LHCN-M2 (cell line): ENCODE measurements around the gene TMPO. TPM values are rescaled to one million over a fixed set of nuclear protein-coding genes. Genes with fewer than 3 reads are reported as not detected.
A peak's percentile ranks its signal among the peaks of the same experiment; 100 is the strongest.
"Not testable (repeated sequence)": the region's sequence is repeated elsewhere in the genome, so short reads cannot be mapped to it uniquely, and the experiment has no call there.

Source experiments
- DNase-seq: peaks from one replicate; pipeline ENCODE4 v3.0.0-alpha.2; 2012; ENCODE audit warnings: low read depth
- polyA plus RNA-seq: library from polyadenylated mRNA; unstranded; fragments of >200 nt; gene quantifications from one replicate; pipeline ENCODE4 v1.2.1, GENCODE V29; 2012; ENCODE audit warnings: missing spikeins
- total RNA-seq: library from RNA; depleted of rRNA; stranded (reverse); fragments of >200 nt; gene quantifications from 2 replicates; pipeline ENCODE4 v1.2.3, GENCODE V29; 2014; rRNA removed

The TMPO gene, protein sequence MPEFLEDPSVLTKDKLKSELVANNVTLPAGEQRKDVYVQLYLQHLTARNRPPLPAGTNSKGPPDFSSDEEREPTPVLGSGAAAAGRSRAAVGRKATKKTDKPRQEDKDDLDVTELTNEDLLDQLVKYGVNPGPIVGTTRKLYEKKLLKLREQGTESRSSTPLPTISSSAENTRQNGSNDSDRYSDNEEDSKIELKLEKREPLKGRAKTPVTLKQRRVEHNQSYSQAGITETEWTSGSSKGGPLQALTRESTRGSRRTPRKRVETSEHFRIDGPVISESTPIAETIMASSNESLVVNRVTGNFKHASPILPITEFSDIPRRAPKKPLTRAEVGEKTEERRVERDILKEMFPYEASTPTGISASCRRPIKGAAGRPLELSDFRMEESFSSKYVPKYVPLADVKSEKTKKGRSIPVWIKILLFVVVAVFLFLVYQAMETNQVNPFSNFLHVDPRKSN
- 226 and 231 TPM in 2 replicates for total RNA-seq
- polyA plus RNA-seq = 33.9 TPM

DNA sequence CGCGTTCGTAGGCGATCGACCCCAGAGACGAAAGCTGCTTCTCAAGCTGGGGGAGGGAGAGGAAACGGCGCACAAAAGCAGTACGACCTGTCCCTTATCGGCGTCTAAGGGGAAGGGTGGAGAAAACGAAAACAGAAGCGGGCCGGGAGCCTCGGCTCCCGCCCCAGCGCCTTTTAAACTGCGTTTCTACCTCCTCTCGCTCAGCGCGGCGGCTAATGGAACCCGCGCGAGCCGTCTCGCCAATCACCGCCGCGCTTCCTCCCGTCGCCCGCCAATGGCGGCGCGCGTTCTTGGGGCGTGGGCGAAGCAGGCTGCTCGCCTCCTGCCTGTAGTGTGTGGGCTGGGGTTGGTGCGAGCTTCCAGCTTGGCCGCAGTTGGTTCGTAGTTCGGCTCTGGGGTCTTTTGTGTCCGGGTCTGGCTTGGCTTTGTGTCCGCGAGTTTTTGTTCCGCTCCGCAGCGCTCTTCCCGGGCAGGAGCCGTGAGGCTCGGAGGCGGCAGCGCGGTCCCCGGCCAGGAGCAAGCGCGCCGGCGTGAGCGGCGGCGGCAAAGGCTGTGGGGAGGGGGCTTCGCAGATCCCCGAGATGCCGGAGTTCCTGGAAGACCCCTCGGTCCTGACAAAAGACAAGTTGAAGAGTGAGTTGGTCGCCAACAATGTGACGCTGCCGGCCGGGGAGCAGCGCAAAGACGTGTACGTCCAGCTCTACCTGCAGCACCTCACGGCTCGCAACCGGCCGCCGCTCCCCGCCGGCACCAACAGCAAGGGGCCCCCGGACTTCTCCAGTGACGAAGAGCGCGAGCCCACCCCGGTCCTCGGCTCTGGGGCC, at the start of gene TMPO:
Gene TMPO, plus strand, starts transcription at position 304 of the 824 bp plus-strand sequence. Its CDS starts 278 bp downstream, at position 582.
- DNase-seq = peak; percentile 90

DNA sequence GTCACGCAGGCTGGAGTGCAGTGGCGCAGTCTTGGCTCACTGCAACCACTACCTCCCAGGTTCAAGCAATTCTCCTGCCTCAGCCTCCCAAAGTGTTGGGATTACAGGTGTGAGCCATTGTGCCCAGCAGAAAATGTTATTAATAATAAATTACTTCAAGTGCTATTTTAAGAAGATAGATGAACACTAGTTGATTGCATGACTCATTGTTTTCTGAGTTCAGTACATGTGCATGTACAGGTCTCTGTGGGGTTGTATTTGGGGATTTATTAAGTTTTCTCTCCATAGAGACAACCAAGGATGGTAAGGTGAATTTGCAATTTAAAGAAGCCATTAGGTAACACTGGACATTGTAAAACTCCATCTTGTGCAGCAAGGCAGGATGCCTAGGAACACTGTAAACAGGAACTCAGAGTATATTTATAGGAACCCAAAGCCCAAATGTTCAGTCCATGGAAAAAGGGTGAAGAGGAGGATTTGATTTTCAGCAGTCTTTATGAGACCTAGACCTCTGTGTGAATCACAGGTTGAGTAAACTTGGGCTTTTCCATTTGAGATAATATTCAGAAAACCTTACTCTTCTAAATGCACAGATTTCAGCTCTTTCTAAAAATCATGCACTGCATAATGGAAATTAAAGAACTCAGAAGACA, 49.3 kb upstream of the TMPO start:
- DNase-seq = no peak

DNA sequence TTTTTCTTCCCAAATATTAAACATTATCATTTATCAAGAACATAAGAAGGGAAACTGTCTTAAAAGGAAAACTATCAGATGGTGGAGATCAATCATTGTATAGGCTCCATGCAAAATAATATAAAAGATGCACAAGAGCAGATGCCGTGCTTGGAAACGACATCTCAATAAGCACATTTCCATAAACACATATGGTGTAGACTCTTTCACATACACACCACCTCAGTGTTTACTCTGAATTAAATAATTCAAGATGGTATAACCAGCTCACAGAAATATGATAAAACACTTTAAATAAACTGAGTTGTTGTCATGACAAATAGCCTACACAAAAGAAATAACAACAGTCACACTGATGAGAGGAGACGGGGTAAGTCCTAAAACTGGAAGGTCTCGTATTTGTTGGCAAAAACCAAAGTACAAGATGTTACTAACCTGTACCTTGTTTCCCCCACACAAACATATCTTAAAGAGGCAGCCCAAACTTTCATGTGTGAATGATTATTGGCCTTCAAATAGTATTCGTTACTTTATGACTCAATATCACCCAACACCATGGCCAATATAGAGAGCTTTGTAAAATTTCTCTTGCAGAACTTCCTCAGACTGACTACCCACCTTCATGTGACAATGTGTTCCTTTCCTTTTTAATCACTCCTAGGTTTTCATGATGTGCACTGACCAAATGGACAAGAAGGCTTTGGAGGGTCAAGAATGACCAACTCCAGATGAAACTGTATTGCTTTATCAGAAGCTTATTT, 48.6 kb upstream of the TMPO start:
- DNase-seq = no peak

DNA sequence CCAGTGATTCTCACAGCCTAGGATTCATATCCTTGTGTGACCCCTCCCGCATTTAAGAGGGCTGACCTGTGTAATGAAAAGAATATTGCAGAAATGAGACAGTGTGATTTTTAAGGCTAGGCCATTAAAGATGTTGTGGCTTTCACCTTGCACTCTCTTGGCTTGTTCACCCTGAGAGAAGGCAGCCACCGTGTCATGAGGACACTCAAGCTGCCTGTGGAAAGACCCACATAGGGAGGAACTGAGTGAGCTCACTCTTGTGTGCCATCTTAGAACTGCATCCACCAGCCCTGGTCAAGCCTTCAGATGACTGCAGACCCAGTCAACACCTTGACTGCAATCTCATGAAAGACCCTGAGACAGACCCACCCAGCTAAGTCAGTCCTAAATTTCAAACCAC, 46.3 kb upstream of the TMPO start:
- DNase-seq = no peak

DNA sequence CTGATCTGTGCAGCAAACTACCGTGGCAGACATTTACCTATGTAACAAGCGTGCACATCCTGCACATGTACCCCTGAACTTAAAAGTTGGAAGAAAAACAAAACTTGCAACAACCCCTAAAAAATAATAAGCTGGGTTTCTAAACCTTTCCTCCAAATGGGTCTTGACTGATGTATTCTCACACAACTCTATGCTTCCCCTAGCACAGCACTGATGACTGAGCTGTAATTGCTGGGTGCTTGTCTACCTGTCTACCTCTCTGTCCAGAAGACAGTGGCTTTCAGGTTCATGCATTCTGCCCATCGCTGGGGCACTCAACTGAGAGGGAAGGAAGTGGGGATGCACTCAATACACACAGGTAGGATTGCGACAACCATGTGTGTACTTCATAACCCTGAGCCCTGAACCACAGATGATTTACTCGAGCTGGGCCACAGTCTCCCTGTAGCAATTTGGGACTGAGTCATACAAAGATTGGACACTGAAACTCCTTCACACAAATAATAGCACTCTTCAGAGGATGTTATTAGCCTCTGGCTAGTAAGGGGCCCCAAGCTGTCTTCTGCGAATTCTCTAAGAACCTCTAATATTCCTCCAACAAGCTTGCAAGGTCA, 44.8 kb upstream of the TMPO start:
- no peak for DNase-seq

DNA sequence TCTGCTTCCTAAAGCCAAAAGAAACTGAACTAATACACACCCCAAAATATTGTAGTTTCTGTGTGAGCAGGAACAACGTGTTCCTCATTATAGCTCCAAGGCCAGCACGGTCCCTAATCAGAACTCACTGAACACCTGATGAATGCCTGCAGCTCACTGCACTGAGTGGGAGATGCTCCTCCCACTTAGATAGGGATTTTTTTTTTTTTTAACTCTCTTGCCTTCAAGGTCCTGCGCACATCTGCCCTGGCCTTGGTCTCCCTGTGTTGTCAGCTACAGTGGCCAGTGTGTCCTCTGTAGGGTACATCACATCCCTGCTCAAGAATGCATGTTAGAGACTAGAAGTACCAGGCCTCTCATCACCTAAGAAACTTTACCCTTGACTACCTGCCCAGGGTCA, 44.3 kb upstream of the TMPO start:
- no peak for DNase-seq

DNA sequence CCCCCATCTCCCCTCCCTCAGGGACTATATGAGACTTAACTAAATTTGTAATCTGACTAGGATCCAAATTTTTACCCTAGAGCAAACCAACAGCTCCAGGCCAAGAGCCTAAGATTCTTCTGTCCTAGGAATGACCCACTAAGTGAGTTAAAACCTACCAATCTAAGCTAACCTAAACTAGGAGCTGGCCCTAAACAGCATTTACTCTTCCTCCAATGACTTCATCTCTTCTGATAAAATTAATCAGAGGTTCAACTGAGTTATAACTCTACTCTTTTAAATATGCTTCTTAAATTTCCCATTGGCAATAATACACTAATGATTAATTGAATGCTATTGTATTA, 39.9 kb upstream of the TMPO start:
- no peak for DNase-seq

DNA sequence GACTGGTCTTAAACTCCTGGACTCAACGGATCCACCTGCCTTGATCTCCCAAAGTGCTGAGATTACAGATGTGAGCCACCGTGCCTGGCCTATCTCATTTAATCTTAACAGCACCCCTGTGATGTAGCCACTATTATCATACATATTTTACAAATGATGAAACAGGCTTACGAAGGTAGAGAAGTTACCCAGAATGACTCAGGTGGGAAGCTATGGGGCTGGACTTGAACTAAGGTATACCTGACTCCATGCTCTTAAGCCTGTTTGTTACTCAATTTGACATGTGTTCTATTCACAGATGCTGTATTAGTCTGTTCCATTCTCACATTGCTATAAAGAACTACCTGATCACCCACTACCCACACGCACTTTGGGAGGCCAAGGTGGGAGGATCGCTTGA, 36.8 kb upstream of the TMPO start:
- no peak for DNase-seq

DNA sequence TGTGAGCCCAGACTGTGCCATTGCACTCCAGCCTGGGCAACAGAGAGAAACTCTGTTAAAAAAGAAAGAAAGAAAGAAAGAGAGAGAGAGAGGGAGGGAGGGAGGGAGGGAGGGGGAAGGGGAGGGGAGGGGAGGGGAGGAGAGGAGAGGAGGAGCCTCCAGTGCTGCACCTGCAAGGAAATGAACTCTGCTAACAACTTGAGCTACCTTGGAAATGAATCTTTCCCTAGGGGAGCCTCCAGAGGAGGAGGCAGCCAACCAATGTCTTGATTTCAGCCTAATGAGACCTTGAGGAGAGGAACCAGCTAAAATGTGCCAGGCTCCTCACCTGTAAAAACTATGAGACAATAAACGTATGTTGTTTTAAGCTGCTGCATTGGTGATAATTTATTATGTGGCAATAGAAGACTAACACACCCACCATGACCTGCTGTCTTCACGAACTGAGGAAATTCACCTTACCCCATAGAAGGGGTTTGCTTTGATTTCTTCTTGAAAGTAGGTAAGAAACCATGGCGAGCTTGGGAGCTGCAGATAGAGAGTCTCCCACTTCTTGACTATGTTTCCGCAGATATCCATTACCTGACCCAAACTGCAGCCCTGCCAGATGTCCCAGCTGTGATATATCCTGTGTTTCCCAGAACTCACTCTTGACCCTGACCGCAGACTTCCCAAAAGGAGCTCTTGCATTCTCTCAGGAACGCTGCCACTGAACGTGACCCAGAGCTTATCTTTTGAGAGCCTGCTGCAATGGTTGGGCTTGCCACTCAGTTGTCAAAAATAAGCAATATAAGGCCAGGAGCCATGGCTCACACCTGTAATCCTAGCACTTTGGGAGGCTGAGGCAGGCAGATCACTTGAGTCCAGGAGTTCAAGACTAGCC, 31.5 kb upstream of the TMPO start:
- no peak for DNase-seq

DNA sequence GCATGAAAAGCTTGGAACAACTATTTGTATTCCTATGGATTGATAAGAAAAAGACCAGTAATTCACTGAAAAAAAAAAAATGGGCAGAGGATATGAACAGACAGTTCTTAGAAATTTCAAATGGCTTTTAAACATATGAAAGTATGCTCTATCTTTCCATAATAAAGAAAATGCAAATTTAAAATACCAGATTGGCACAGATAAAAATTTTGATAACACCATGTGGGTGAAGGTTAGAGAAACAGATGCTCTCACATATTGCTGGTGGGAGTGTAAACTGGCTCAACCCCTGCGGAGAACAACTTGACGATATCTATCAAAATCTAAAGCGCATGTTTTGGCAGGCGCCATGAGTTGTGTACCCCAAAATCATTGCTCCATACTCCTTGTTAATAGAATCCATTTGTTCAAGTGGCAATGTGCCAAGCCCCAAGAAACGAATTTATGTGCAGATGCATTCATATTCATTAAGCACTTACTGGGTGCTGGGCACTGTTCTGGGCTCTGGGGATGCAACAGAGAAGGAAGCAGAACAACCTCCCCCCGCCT, 29.5 kb upstream of the TMPO start:
- DNase-seq = no peak

DNA sequence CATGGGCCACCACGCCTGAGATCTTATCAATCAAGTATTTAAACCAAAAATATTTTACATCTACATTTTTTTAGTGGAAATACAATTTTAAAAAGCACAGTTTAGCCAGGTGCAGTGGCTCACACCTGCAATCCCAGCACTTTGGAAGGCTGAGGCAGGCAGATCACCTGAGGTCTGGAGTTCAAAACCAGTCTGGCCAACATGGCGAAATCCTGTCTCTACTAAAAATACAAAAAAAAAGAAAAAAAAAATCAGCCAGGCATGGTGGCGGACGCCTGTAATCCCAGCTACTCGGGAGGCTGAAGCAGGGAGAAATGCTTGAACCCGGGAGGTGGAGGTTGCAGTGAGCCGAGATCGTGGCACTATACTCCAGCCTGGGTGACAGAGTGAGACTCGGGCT, 27.0 kb upstream of the TMPO start:
- not testable (repeated sequence) for DNase-seq

DNA sequence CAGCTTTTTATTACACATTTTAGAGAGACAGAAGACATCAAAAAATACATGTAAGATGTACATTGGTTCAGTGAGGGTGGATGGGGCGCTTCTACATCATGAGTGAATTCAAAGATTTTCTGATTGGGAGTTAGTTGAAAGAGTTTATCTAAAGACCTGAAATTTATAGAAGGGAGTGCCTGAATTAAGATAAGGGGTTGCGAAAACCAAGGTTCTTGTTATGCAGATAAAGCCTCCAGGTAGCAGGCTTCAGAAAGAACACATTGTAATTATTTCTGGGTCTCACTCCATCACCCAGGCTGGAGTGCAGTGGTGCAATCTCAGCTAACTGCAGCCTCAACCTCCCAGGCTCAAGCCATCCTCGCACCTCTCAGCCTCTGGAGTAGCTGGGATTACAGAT, 26.2 kb upstream of the TMPO start:
- no peak for DNase-seq

DNA sequence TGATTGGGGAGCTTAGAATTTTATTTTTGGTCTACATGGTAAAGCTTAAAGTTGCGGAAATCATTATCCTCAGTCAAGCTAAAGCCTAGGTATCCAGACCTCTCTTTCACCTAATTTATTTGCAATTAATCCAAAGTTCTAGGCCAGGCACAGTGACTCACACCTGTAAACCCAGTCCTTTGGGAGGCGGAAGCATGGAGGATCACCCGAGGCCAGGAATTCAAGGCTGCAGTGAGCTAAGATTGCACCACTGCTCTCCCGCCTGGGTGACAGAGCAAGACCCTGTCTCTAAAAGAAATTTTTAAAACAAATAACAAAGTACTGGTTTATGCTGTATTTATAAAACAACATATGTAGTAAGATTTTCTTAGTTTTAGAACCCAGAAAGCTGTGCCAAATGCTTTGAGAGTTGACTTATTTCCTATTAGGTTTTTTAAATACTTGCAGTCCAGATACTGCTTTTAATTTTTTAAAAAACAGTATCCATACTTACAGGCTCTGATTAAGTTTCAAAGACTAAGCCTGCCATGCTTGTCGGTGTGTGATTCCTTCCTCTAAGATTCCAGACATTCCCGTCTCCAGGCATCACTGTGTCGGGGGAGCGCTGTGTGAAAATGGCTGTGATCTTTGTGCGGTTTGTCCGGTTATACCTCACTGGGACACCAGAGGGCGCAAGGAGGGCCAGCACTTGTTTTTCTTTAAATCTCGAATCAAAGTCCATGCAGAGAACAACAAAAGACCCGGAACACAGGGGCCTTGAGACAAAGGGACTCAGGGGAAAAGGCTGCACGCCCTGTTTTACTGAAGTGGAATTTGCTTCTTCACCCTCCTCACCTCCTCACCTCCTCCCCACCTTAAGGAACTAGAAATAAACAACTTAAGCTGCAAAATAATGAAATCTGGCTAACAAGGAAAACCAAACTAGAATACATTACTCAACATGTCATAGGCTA, 24.6 kb upstream of the TMPO start:
- peak; percentile 87 for DNase-seq

DNA sequence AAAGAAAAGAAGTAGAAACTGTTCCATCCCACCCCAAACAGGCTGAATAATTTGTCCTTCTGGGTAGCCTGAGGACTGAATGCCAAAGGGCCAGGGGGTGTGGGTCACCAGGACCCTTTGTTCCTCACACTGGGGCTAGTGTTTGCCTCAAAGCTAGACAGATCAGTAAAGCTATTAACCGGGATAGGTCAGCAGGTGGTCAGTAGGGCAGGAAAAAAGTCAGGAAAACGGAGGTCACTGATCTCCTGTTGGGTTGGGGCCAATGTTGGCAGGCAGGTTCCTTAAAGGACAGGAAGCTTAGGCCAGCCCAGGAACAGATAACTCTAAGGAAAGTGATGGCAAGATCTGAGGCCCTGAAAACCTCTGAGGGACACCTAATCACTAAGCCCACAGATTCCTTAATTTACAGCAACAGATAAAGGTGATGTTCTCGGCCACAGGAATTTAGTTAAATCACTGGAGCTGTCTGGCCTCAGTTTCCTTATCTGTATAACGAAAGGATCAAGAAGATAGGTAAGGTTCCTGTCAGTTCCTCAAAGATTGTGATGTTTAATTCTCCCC, 22.7 kb upstream of the TMPO start:
- DNase-seq = no peak

DNA sequence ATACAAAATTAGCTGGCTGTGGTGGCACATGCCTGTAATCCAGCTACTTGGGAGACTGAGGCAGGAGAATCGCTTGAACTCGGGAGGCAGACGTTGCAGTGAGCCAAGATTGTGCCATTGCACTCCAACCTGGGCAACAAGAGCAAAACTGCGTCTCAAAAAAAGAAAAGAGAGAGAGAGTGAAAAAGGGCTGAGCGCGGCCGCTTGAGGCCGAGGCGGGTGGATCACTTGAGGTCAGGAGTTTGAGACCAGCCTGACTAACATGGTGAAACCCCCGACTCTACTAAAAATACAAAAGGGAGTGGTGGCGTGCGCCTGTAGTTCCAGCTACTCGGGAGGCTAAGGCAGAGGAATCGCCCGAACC, 14.1 kb upstream of the TMPO start:
- not testable (repeated sequence) for DNase-seq

DNA sequence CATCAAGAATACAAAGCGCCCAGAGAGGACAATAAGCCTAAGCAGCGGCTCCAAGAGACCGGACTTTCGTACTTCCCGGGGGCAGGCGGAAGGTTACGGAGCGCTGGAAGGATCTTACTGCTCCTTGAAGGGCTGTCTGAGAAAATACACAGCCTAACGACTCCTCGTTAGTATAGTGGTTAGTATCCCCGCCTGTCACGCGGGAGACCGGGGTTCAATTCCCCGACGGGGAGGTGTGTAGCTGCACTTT, 12.1 kb upstream of the TMPO start:
- peak; percentile 92 for DNase-seq

DNA sequence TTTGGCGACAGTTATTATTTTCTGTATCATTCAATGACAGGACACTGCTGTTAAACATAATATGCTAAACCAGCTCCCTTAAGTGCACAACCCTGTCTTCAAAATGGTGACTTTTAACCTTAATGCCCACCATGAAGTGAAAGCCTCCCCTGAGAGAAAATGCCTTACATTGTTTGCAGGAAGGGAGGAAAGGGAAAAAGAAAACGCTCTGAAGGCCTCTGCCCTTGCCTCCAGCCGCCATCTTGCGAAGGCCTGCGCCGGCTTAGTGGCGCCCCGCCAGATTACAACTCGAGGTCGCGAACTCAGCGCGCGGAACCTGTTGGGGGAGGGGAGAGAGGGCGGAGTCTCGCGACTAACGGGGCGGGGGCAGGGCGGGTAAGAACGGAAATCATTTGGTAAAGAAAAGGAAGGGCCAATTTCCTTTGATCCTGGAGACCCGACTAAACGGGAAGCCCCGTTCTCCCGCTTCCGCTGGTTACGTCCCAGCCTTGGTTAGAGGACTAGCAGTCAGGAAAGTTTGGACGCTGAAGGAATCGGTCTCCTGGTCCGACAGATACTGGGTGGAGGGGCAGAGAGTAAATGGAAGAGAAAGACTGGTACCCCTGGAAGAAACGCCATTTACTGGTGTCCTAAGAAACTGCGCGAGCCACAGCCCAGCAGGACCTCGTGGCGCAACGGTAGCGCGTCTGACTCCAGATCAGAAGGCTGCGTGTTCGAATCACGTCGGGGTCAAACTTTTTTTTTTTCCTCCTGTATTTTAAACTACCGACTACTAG, 11.6 kb upstream of the TMPO start:
- DNase-seq = peak; percentile 90

DNA sequence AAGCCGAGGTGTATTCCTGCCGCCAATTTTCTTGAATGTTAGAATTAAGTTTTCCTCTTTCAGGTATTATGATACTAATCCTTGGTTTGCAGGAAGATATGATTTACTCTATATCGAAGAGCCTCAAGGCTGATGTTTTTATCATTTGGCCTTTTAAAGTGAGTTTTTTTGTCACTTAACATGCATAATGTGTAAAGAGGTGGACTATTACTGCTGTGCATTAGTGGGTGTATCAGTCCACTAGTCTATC, 11.1 kb upstream of the TMPO start:
- DNase-seq = no peak
